GM21619 (cell line): ENCODE measurements around the gene INPP5B.

Experiments used
- ATAC-seq: cut with Tn5 transposase; IDR thresholded peaks from one replicate; pipeline ENCODE4 v1.9.1; 2021; ENCODE audit not compliant: unreplicated experiment

Gene INPP5B

GRCh38 chr1:37845049-37845646 lies 101.7 kb downstream of the INPP5B start:
- ATAC-seq, result no peak

GRCh38 chr1:37844536-37844935 lies 102.3 kb downstream of the INPP5B start:
- no peak for ATAC-seq

GRCh38 chr1:37841652-37842051 lies 105.2 kb downstream of the INPP5B start:
- ATAC-seq, result no peak

- ATAC-seq, result no peak
These were observed 106.1 kb downstream of the INPP5B start for GRCh38 chr1:37840711-37841110.

- no peak for ATAC-seq
These were observed 107.2 kb downstream of the INPP5B start for GRCh38 chr1:37839676-37840075.

GRCh38 chr1:37836788-37837187 lies 110.1 kb downstream of the INPP5B start:
- no peak for ATAC-seq

GRCh38 chr1:37831809-37832208 lies 115.0 kb downstream of the INPP5B start:
- no peak for ATAC-seq

GRCh38 chr1:37831109-37831508 lies 115.7 kb downstream of the INPP5B start:
- no peak for ATAC-seq

GRCh38 chr1:37828410-37829074 lies 118.3 kb downstream of the INPP5B start:
- ATAC-seq, result no peak

- ATAC-seq, result no peak
These were observed 121.3 kb downstream of the INPP5B start for GRCh38 chr1:37825506-37825905.

GRCh38 chr1:37824001-37824400 lies 122.9 kb downstream of the INPP5B start:
- no peak for ATAC-seq

GRCh38 chr1:37822906-37823815 lies 123.7 kb downstream of the INPP5B start:
- ATAC-seq, result no peak

- no peak for ATAC-seq
These were observed 125.4 kb downstream of the INPP5B start for GRCh38 chr1:37821481-37821880.

- no peak for ATAC-seq
These were observed 129.4 kb downstream of the INPP5B start for GRCh38 chr1:37817481-37817880.

GRCh38 chr1:37814252-37814651 lies 132.6 kb downstream of the INPP5B start:
- ATAC-seq, result no peak

- ATAC-seq, result no peak
These were observed 133.2 kb downstream of the INPP5B start for GRCh38 chr1:37813529-37814145.

GRCh38 chr1:37811027-37811655 lies 135.7 kb downstream of the INPP5B start:
- ATAC-seq, result no peak
